Measurements from ENCODE around the gene MAMDC4.

DNA sequence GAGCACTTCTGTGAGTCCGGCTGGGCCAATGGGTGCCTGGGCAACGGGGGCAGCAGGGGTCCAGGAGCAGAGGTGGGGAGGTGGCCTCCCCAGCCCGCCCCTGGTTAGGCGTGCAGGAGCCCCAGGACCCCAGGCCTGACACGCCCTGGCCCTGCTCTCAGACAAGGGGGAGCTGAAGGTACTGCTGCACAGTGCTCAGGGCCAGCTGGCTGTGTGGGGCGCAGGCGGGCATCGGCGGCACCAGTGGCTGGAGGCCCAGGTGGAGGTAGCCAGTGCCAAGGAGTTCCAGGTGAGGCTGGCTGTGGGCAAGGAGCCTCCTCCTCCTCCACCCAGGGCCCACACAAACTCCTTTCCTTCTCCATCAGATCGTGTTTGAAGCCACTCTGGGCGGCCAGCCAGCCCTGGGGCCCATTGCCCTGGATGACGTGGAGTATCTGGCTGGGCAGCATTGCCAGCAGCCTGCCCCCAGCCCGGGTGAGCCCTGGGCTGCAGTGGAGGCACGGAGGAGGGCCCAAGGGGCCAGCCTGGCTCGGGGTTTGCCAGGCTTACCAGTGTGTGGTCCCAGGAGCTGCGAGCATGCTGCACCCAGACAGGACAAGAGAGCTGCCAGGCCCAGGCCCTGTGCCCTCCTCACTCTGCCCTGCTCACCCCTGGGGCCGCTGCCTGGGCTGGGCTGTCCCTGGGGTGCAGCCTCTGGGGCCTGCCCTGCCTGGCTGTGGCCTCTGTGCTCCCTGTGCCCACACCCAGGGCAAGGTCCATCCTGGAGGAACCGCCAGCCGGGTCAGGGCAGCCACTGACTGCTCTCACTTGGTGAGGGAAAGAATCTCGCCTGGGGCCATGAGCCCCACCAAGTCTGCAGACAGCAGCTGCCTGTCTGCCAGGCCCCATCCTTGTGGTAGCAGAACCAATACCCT, 7.0 kb downstream of the MAMDC4 start:
- TF ChIP-seq RFX5 (IDR thresholded peaks at IDR 0.05; ENCODE audit: borderline replicate concordance, low read depth, low read length): no peak
- TF ChIP-seq, protein P1, sequence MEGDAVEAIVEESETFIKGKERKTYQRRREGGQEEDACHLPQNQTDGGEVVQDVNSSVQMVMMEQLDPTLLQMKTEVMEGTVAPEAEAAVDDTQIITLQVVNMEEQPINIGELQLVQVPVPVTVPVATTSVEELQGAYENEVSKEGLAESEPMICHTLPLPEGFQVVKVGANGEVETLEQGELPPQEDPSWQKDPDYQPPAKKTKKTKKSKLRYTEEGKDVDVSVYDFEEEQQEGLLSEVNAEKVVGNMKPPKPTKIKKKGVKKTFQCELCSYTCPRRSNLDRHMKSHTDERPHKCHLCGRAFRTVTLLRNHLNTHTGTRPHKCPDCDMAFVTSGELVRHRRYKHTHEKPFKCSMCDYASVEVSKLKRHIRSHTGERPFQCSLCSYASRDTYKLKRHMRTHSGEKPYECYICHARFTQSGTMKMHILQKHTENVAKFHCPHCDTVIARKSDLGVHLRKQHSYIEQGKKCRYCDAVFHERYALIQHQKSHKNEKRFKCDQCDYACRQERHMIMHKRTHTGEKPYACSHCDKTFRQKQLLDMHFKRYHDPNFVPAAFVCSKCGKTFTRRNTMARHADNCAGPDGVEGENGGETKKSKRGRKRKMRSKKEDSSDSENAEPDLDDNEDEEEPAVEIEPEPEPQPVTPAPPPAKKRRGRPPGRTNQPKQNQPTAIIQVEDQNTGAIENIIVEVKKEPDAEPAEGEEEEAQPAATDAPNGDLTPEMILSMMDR (IDR thresholded peaks at IDR 0.05; ENCODE audit: control extremely low read depth in 1 of 3, insufficient read depth in 1 of 3, low read depth in 1 of 3, low read length in 3 of 3): no peak
- no peak for TF ChIP-seq SIN3A (conservative IDR thresholded peaks at IDR 0.05 in 1 of 2, IDR thresholded peaks at IDR 0.05 in 1 of 2; ENCODE audit: low read depth in 1 of 2, low read length in 2 of 2)
- no peak for TF ChIP-seq BCL11A (IDR thresholded peaks at IDR 0.05; ENCODE audit: low read depth in 2 of 2, low read length in 2 of 2)
- no peak for TF ChIP-seq YY1 (IDR thresholded peaks at IDR 0.05; ENCODE audit: low read depth, low read length)
- no peak for TF ChIP-seq EP300 (IDR thresholded peaks at IDR 0.05; ENCODE audit: borderline replicate concordance in 1 of 2, low read depth in 2 of 2, low read length in 2 of 2)

All from H1 (cell line).